ENCODE measurements around the gene RAB7A.
A peak's percentile ranks its signal among the peaks of the same experiment; 100 is the strongest.

The RAB7A gene

GRCh38 chr3:128794770-128795649 is 69.0 kb downstream of the RAB7A start:
- DNase-seq: peak; percentile 81

- no peak for DNase-seq
Observed at GRCh38 chr3:128799653-128800052, 73.7 kb downstream of the RAB7A start.

GRCh38 chr3:128800241-128801187 is 74.5 kb downstream of the RAB7A start:
- peak; percentile 74 for DNase-seq

- DNase-seq: no peak
Observed at GRCh38 chr3:128801779-128802380, 75.9 kb downstream of the RAB7A start.

GRCh38 chr3:128803307-128803706 is 77.3 kb downstream of the RAB7A start:
- no peak for DNase-seq

- DNase-seq: peak; percentile 80
Observed at GRCh38 chr3:128804017-128804810, 78.2 kb downstream of the RAB7A start.

DNA sequence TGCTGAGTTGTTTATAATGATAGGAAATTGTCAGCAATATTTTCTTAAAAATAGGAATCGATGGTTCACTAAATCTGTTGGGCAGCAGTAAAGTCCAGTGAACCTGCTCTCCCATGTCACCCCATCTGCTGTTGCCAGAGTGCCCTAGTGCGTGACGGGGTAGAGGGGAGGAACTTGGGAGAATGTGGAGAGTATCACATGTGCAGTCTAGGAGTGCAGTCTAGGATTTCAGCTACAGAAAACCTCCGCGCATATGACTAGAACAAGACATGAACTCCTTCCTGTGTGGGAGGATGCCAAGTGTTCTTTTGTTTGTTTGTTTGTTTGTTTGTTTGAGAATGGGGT is 78.8 kb downstream of the RAB7A start:
- DNase-seq: no peak

DNA sequence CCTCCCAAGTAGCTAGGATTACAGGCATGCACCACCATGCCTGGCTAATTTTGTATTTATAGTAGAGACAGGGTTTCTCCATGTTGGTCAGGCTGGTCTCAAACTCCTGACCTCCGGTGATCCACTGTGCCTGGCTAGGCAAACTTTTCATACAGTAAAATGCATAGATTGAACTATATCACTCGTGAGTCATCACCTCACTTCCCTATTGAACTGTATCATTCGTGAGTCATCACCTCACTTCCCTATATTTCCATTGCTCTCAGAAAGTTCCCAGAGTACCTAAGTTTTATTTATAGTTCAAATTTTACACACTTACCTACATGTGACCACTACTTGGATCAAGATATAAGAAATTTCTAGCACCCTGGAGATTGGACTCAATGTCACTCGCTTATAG is 79.8 kb downstream of the RAB7A start:
- no peak for DNase-seq

DNA sequence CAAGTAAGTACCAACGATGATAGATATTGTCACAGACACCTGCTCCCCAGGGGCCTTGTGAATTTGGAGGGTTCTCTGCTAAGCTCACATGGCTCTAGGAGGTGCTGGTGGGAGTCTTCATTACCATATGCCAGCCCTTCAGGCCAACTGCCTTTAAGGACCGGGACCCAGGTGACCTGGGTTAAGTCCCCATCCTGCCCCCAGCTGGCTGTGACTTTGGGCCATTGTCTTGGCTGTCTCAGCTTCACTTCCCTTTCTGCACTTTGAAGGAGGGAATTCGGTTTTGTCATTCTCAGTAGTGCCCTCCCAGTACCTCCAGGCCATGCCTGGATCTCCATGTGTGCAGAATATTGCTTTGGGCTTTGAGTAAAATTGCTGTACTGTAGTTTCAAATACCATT is 80.6 kb downstream of the RAB7A start:
- no peak for DNase-seq

- DNase-seq: no peak
Observed at GRCh38 chr3:128807186-128807830, 81.3 kb downstream of the RAB7A start.

- DNase-seq: no peak
Observed at GRCh38 chr3:128808672-128809071, 82.7 kb downstream of the RAB7A start.

- DNase-seq: no peak
Observed at GRCh38 chr3:128813097-128813496, 87.1 kb downstream of the RAB7A start.

GRCh38 chr3:128814060-128814459 is 88.1 kb downstream of the RAB7A start:
- no peak for DNase-seq

- no peak for DNase-seq
Observed at GRCh38 chr3:128814519-128815317, 88.7 kb downstream of the RAB7A start.

GRCh38 chr3:128815318-128816064 is 89.5 kb downstream of the RAB7A start:
- no peak for DNase-seq

DNA sequence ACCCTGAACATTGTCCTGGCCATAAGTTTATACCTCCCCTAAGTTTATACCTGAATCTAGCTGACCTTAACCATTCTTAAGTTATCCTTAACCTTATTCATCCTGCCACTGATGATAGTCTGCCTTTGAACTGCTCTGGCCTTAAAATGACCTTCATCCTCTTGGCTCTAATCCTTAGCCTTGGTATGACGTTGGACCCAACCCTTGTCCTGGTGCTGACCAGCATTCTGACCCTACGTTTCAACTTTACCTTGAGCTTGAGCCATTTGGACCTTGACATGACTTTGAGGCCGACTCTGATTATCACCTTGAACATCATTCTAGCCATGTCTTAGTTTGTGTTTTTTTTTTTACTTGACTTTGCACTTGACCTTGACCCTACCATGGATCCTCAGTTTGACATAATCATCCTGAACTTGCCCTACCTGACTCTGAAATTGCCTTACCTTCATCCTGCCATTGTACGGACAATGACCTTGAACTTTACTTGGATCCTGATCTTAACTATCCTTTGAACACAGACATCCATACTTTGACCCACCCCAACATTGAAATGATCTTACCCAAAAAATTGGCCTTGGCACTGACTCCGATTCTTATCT is 92.3 kb downstream of the RAB7A start:
- no peak for DNase-seq

DNA sequence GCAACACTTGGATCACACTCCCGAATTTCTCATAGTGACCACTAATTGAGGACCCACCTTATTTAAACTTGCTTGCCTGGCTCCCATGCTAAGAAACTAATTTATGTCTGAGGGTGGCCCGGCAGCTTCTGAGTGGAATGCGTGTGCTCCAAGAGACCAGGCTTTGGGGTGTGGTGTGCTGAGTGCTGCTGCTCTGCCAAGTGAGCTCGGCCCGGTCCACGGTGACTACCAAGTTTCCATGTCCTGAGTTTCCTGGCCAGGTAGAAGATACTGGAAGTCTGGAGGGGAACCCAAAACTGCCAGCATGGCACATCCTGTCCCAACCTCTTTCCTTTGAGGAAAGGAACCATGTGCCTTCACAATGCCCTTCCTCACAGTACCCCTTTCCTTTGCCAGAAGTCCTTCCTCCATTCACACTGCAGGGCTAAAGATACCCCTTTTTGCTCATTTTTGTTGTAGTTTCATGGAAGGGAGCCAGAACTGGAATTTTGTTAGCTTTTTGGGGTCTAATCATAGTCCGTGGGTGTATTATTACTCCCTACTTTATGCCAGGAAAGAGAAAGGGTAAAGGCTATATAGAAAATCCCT is 94.4 kb downstream of the RAB7A start:
- no peak for DNase-seq

DNA sequence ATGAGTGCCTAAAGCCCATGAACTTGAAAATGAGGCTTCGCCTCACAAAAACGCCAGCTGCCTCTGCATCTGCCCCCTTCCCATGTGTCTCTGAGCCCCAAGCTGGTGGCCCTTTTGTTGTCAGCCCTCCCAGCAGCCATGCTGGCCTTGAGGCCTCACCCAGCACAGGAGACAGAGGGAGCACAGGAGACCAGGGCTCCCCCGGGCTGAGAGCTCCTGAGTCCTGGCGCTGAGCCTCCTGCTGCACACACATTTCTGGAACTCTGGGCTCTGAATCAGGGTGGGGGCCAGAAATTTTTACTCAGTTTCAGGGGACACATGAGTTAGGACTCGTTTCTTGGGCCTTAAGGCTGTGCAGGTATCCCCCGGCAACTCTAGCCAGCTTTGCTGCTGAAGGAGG is 97.0 kb downstream of the RAB7A start:
- DNase-seq: no peak

GRCh38 chr3:128823631-128824030 is 97.6 kb downstream of the RAB7A start:
- DNase-seq: no peak

All from activated effector memory CD4-positive, alpha-beta T cell treated with anti-CD3 and anti-CD28 coated beads, Interleukin-2, amount 50 U/mL, for 16 hours (primary cell).